ENCODE measurements around the gene MT1M.
"Not testable (repeated sequence)": the region's sequence is repeated elsewhere in the genome, so short reads cannot be mapped to it uniquely, and the experiment has no call there.

MT1M gene

GRCh38 chr16:56653218-56653617 lies 20.8 kb downstream of the MT1M start:
- DNase-seq, result no peak

GRCh38 chr16:56657555-56658326 lies 25.3 kb downstream of the MT1M start, which contains the start of gene MT1F:
TSS of gene MT1F (plus strand) at chr16:56657959. CDS start at chr16:56658059, 100 bp downstream.
- peak; percentile 83 for DNase-seq

DNA sequence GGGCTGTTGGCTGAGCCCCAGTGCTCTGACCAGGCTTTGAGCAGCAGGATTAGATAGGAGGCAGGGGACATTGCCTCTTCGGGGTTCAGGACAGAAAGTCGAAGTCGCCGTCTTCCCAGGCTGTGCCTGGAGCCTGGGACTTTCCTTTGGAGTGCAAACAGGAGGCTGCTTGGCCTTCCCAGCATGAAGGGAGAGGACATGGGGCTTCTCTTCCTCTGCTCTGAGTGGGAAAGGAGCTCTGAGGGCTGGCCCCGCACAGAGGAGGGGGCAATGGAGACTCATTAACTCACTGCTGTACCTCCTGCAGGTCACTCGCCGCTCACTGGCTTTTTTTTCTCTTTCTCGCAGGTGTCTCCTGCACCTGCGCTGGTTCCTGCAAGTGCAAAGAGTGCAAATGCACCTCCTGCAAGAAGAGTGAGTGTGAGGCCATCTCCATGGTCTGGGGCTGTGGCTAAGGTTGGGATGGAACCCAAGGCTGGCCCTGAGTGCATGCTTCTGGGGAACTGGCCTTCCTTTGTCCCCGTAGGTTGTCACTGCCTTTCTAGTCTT lies 25.9 kb downstream of the MT1M start:
- no peak for DNase-seq

GRCh38 chr16:56662357-56663354 lies 30.2 kb downstream of the MT1M start:
- DNase-seq, result peak; percentile 71

DNA sequence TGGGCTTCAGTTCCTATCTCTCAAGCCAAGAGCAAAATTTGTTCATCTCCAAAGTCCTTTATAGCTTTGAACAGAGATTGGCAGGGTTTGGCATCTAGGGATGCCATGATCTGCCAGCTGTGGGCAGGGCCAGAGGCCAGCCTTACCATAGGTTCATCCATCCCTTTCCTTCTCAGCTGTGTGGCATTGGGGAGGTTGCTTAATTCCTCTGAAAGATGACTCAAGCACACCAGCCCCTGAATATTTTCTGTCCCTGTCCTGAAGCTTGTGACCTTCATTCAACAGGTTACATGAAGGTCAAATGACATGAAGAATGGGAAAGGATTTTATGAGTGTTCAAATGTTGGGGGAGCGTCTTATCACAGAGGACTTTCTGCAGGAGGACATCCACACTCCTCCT lies 32.0 kb downstream of the MT1M start:
- DNase-seq, result no peak

GRCh38 chr16:56665286-56666261 lies 33.1 kb downstream of the MT1M start:
- not testable (repeated sequence) for DNase-seq

- peak; percentile 74 for DNase-seq
These were observed 35.4 kb downstream of the MT1M start, which contains the start of gene MT1G for GRCh38 chr16:56667581-56668571. TSS of gene MT1G (minus strand) at chr16:56668065. CDS start at chr16:56667993, 72 bp downstream.

DNA sequence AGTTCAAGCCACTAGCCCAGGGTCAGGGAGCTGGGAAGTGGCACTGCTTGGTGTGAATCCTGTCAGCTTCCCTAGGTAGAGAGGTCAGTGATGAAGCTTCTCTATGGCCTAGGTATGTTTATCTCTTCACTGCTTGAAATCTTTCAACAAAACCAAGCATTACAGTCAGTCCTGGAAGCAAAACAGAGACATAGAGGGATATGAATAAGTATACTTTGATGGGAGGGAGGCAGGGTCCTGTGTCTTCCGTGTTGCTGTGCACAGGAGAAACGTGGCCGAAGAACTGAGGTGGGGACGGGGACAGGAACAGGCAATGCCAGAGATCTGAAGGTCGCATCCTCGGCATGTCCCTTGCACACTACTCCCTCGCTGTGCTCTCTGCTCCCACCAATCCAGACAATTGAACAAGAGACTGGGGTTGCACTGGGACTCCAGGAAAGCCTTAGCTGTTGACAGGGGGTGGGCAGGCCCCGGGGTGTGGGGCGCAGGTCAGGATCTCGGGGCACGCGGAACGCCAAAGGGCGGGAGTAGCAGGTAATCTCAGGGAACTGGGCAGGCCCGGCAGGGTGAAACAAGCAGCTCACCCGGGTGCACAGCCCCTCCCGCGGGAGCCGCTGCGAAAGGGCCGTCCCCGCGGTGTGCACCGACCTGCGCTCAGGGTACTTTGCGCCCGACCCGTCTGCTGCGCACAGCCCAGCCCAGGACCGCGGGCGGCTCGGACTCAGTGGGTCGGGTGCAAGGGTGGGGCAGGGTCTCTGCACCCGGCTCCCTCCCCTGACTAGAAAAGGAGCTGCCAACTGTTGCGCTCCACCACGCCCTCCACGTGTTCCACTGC lies 36.8 kb downstream of the MT1M start, which contains the start of gene MT1H:
TSS of gene MT1H (plus strand) at position 810 of the 835 bp plus-strand sequence. CDS start 71 bp downstream, outside the sequence.
- peak; percentile 63 for DNase-seq

DNA sequence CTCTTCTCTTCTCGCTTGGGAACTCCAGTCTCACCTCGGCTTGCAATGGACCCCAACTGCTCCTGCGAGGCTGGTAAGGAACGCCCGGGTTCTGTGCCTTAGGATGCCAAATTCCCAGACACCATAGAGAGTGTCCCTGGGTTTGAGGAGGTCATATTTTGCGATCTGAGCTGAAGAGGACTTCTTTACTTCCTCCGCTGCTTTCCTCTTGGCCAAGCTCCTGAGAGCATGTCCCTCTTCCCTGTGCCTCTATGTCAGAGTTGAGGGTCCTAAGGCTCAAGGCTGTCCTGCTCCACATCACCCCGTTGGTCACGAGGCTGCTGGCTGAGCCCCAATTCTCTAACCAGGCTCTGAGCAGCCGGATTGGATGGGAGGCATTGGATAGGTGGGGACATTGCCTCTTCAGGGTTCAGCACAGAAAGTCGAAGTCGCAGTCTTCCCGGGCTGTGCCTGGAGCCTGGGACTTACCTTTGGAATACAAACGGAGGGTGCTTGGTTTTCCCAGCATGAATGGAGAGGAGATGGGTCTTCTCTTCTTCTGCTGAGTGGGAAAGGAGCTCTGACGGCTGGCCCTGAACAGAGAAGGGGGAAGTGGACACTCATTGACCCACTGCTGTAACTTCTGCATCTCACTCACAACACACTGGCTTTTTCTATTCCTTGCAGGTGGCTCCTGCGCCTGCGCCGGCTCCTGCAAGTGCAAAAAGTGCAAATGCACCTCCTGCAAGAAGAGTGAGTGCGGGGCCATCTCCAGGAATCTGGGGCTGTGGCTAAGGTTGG lies 37.6 kb downstream of the MT1M start:
- DNase-seq, result no peak

GRCh38 chr16:56670620-56670934 lies 38.1 kb downstream of the MT1M start:
- DNase-seq, result no peak

- not testable (repeated sequence) for DNase-seq
These were observed 39.2 kb downstream of the MT1M start for GRCh38 chr16:56671691-56672090.

DNA sequence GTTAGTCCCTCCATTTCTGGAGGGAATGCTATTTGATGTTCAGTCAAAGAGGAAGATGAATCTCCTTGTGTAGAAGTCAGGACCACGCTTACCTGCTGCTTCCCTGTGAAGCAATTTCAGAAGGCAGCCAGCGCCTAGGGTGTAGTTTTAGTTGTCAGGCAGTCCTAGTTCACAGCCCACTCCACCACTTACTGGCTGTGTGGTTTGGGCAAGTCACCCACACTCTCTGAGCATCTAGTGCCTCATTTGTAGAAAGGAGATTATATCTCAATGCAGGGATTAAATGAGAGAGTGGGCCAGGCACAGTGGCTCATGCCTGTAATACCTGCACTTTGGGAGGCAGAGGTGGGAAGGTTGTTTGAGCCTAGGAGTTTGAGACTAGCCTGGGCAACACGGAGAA lies 39.7 kb downstream of the MT1M start:
- DNase-seq, result not testable (repeated sequence)

GRCh38 chr16:56672761-56673536 lies 40.5 kb downstream of the MT1M start:
- DNase-seq, result no peak

- no peak for DNase-seq
These were observed 41.5 kb downstream of the MT1M start for GRCh38 chr16:56673921-56674320.

- DNase-seq, result not testable (repeated sequence)
These were observed 42.1 kb downstream of the MT1M start for GRCh38 chr16:56674570-56674969.

- DNase-seq, result peak; percentile 80
These were observed 43.3 kb downstream of the MT1M start for GRCh38 chr16:56675685-56676210.

GRCh38 chr16:56677474-56677873 lies 45.0 kb downstream of the MT1M start:
- DNase-seq, result no peak

Measured in activated CD8-positive, alpha-beta memory T cell treated with anti-CD3 and anti-CD28 coated beads, Interleukin-2, amount 50 U/mL, for 48 hours (primary cell).